Heart left ventricle (tissue), 16 donors: ENCODE data around the gene G0S2. TPM values are rescaled to one million over a fixed set of nuclear protein-coding genes. Genes with fewer than 3 reads are reported as not detected.

Source experiments
- ATAC-seq, 4 donors: fragments of 200-7000 bp; cut with Tn5 transposase; one replicate each; pipeline ENCODE4 v1.9.1; 2020 to 2022; ENCODE audit warnings: moderate library complexity in 4 of 4, mild to moderate bottlenecking in 3 of 4, moderate number of reproducible peaks in 1 of 4
- DNase-seq, 5 donors: peaks; one replicate each; pipeline ENCODE4 v3.0.0-alpha.2; 2020
- H3K27ac ChIP-seq, 12 donors: fragments of 200-600 bp; sonication (generic) in 4 of 12; one replicate each; pipeline versions ENCODE4 v1.5.0 to v1.8.0; 2016 to 2022; ENCODE audit warnings: mild to moderate bottlenecking in 2 of 12
- H3K27me3 ChIP-seq, 9 donors: fragments of 200-600 bp; sonication (generic) in 2 of 9; one replicate each; pipeline versions ENCODE4 v1.5.1 to v1.8.0; 2016 to 2022; ENCODE audit warnings: mild to moderate bottlenecking in 3 of 9
- H3K36me3 ChIP-seq, 9 donors: fragments of 200-600 bp; sonication (generic) in 2 of 9; one replicate each; pipeline versions ENCODE4 v1.5.0 to v1.8.0; 2018 to 2022; ENCODE audit warnings: mild to moderate bottlenecking in 2 of 9
- H3K4me1 ChIP-seq, 12 donors: fragments of 200-600 bp; sonication (generic) in 4 of 12; one replicate each; pipeline versions ENCODE4 v1.5.0 to v1.8.0; 2016 to 2022; ENCODE audit warnings: mild to moderate bottlenecking in 3 of 12
- H3K4me3 ChIP-seq, 12 donors: fragments of 200-600 bp; sonication (generic) in 4 of 12; one replicate each; pipeline versions ENCODE4 v1.5.0 to v1.8.0; 2017 to 2022; ENCODE audit warnings: mild to moderate bottlenecking in 9 of 12, moderate library complexity in 4 of 12
- H3K9me3 ChIP-seq, 12 donors: fragments of 200-600 bp; sonication (generic) in 4 of 12; one replicate each; pipeline versions ENCODE4 v1.5.0 to v1.8.0; 2016 to 2022; ENCODE audit warnings: mild to moderate bottlenecking in 1 of 12
- CTCF ChIP-seq, 12 donors: fragments of 200-600 bp; sonication (generic) in 4 of 12; IDR thresholded peaks; one replicate each; pipeline versions ENCODE4 v1.5.0 to v1.8.0; 2018 to 2022; ENCODE audit warnings: antibody characterized with exemption in 12 of 12, mild to moderate bottlenecking in 5 of 12
- POLR2A ChIP-seq, 2 donors: fragments of 450-650 bp; IDR thresholded peaks; one replicate each; pipeline ENCODE4 v1.6.1; 2017; ENCODE audit warnings: antibody characterized with exemption in 2 of 2, mild to moderate bottlenecking in 2 of 2, moderate library complexity in 2 of 2
- WGBS, 4 donors: extraction: QIAGEN DNeasy Blood & Tissue Kit in 2 of 4; methylation state at CpG; one replicate each; pipeline versions ENCODE4 v1.1.5 to v1.1.7; 2013 to 2018; 5-methylcytosine and 5-hydroxymethylcytosine counted together
- intact Hi-C, 10 donors: fragments of 100-400 bp; cut with DNase I; formaldehyde crosslinking; loops; one replicate each; pipeline versions ENCODE4 v1.11.1 to v1.14.2; 2022
- polyA plus RNA-seq, 2 donors: library from polyadenylated mRNA; stranded (reverse); fragments of 200-250 nt; gene quantifications; one replicate each; pipeline ENCODE4 v1.2.3, GENCODE V29; 2013
- total RNA-seq, 9 donors: library from RNA; depleted of rRNA in 2 of 9; stranded (reverse); fragments of >200 nt in 2 of 9; fragmentation: NEBNext Ultra II Directional in 3 of 9; extraction: Animal tissue kit (Norgen Biotek cat#: 25700) in 3 of 9; gene quantifications; one replicate each; pipeline versions ENCODE4 v1.1.0 to v1.2.4, GENCODE V29; 2016 to 2023
- donor health status: ischemic (EF 13 %, LVEDD 7.1; RV severe dilation, severe dysfunction).
- donor health status: healthy with polysubstance abuse.
- donor health status: DM: no; HTN: yes; CAD: no.
- donor health status: DM: no; HTN: no; CAD: no.
- donor health status: ischemic (EF 25% LVEDD 6.9; RV normal size, moderate dysfunction).
- donor health status: ischemic (EF 25% LVEDD 5.7; RV mildly dilated, moderate dysfunction).
- donor health status: healthy.
- donor health status: DM: yes; HTN: yes; CAD: no.
- donor health status: ischemic (EF 35%, LVEDD 5.7; RV mildly dilated, moderate dysfunction).
- donor health status: nonischemic (EF 11% LVEDD 7.7; RV severe dilation, severe dysfunction).
- donor health status: DM: yes; HTN: yes; CAD: no.
- donor health status: PGD.
- donor health status: ischemic (EF 29% LVEDD 5.4; RV normal size, mild dysfunction).
- donor health status: nonischemic (EF 23%, LVEDD 6.1; RV moderate dilation, normal function).

G0S2 gene
- total and polyA plus RNA-seq, 11 donors: 87.6 to 600 (median 212) TPM

GRCh38 chr1:209651138-209651587 lies 24.0 kb upstream of the G0S2 start:
- Histone ChIP-seq H3K27me3 (no peaks in the 10 kb centered on the region), H3K4me1 (peaks cover 7 to 77% (median 60%) of the 10 kb centered on the region in 12 donors)

GRCh38 chr1:209652121-209652735 lies 23.0 kb upstream of the G0S2 start, which contains the start of gene LAMB3:
Gene LAMB3, minus strand, starts transcription at chr1:209652425. Its CDS starts 1,481 bp downstream, at chr1:209650944.
- H3K4me1 ChIP-seq: peaks cover 0 to 67% (median 50%) of the 10 kb centered on the region in 12 donors
- peak within 1 kb of the TSS in 8 of 12 donors; percentile 0 to 90 (median 49) for H3K27ac ChIP-seq
- no peaks in the 10 kb centered on the region for H3K36me3 ChIP-seq

More at GRCh38 chr1:209651138-209651587, 24.0 kb upstream of the G0S2 start:
- Histone ChIP-seq H3K27ac (peak overlapping the region in 2 of 12 donors; percentile 7 to 90), H3K9me3 (no peaks in the 10 kb centered on the region), H3K36me3 (no peaks in the 10 kb centered on the region), H3K4me3 (no peak overlapping the region)
- 29 to 64% (median 42%) methylated on average over 5 of the region's 5 CpGs for WGBS, 4 donors
- no peak for TF ChIP-seq POLR2A (IDR thresholded peaks at IDR 0.05)
- no peak for TF ChIP-seq CTCF (IDR thresholded peaks at IDR 0.05)
- intact Hi-C loops: no loop called here
- DNase-seq (peak; percentile 47 to 84 (median 80)), ATAC-seq (peak; percentile 27 to 76 (median 64))

GRCh38 chr1:209652873-209653401 lies 22.3 kb upstream of the G0S2 start:
- peak overlapping the region in 8 of 12 donors; percentile 0 to 60 (median 44) for H3K27ac ChIP-seq
- no peak overlapping the region for H3K4me3 ChIP-seq
- H3K36me3 ChIP-seq: no peaks in the 10 kb centered on the region
- peaks cover 0 to 62% (median 44%) of the 10 kb centered on the region in 12 donors for H3K4me1 ChIP-seq
- intact Hi-C loops: no loop called here
- no peaks in the 10 kb centered on the region for H3K27me3 ChIP-seq
- TF ChIP-seq POLR2A (IDR thresholded peaks at IDR 0.05) (no peak), CTCF (IDR thresholded peaks at IDR 0.05) (no peak)
- WGBS, 4 donors: 48 to 64% (median 62%) methylated on average over 3 of the region's 3 CpGs
- ATAC-seq: peak in 3 of 4 donors; percentile 30 to 63 (median 48)
- peak; percentile 74 to 91 (median 84) for DNase-seq
- H3K9me3 ChIP-seq: no peaks in the 10 kb centered on the region

More at GRCh38 chr1:209652121-209652735, 23.0 kb upstream of the G0S2 start, which contains the start of gene LAMB3:
- DNase-seq (no peak), ATAC-seq (no peak)
- H3K27me3 ChIP-seq: no peaks in the 10 kb centered on the region
- no peak within 1 kb of the TSS for H3K4me3 ChIP-seq
- intact Hi-C loops: no loop called here
- TF ChIP-seq POLR2A (IDR thresholded peaks at IDR 0.05) (no peak), CTCF (IDR thresholded peaks at IDR 0.05) (no peak)
- H3K9me3 ChIP-seq: no peaks in the 10 kb centered on the region
- WGBS, 4 donors: 78 to 84% (median 80%) methylated on average over 11 to 14 of the region's 14 CpGs

- peak overlapping the region in 1 of 12 donors; percentile 60 for H3K27ac ChIP-seq
Observed at GRCh38 chr1:209653915-209654351, 21.3 kb upstream of the G0S2 start.

More at GRCh38 chr1:209653915-209654351, 21.3 kb upstream of the G0S2 start:
- ATAC-seq: no peak
- 93 to 95% (median 94%) methylated on average over 7 of the region's 7 CpGs for WGBS, 4 donors
- Histone ChIP-seq H3K9me3 (no peaks in the 10 kb centered on the region), H3K4me1 (peaks cover 0 to 52% (median 35%) of the 10 kb centered on the region in 12 donors), H3K36me3 (no peaks in the 10 kb centered on the region), H3K4me3 (no peak overlapping the region), H3K27me3 (no peaks in the 10 kb centered on the region)
- TF ChIP-seq POLR2A (IDR thresholded peaks at IDR 0.05): no peak
- no peak for TF ChIP-seq CTCF (IDR thresholded peaks at IDR 0.05)
- DNase-seq: no peak
- intact Hi-C loops: no loop called here
